ENCODE data around the gene FNDC10. TPM values are rescaled to one million over a fixed set of nuclear protein-coding genes. Genes with fewer than 3 reads are reported as not detected.

Gene FNDC10
- total RNA-seq, 8 experiments from 2014 or later: 4.6 to 10.3 (median 6.9) TPM

DNA sequence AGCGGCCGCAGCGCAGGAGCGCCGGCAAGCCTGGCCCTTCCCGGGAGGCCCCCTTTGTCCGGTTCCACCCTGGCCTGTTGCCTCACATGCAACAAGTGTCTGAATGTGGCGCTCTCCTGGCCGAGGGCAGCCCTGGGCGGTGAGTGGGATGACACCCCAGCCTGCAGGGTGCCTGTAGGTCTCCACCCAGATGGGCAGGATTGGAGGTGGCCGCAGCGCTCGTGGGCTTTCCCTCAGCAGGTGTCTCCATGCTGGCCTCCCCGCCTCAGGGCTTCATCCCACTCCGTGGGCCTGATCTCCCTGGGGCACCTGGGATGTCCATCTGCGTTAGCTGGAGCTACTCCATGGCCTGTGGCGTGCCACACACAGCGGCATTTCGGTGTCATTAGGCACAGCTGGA is 16.9 kb upstream of the FNDC10 start:
- in situ Hi-C loops (cut with MboI; ENCODE audit: low pct_unique_long_range_greater_than_20kb in 2 of 9, low sequenced_read_pairs in 9 of 9, unreplicated experiment in 9 of 9): no loop called here

DNA sequence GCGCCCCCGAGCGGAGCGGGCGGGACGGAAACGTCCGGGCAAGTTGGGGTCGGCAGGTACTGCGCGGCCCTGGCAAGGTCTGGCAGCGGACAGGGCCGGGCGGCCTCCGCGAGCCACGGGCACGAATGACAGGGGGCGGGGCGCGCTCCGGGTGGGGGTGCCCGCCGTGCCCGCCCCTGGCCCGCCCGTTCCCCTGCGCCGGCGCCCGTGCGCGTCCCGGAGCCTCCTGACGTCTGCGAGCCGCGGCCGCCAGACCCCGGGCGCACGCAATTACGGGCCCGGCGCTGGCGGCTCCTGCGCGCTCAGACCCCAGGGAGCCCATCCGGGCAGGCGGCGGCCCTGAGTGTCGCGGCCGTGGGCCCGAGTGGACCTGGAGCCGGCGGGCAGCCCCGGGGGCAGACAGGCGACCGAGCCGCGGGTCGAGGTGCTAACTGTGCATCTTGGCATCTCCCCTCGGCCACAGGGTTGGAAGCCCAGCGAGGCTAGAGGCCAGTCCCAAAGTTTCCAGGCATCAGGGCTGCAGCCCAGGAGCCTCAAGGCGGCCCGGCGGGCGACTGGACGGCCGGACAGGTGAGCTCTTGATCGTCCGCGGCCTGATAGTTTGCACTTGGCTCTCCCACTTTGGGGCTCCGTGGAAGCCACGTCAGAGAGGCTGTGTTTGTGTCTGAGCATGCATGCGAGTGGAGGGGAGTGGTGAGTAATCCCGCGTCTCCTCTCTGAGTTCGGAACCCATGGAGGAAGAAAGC is 16.3 kb upstream of the FNDC10 start:
- peaks cover 15 to 16% of the 10 kb centered on the region in 2 donors for H3K4me1 ChIP-seq (replicated peaks in 1 of 2)
- ATAC-seq (replicated peaks in 6 of 8): peak; percentile 18 to 48 (median 26)
- peak overlapping the region; percentile 87 to 99 (median 96) for H3K4me3 ChIP-seq
- peak overlapping the region; percentile 100 for H3K27ac ChIP-seq
- WGBS, 10 experiments: 4 to 30% (median 20%) methylated on average over 2 to 19 of the region's 80 CpGs; no CpG with 5 or more reads in 4 of the 10 experiments
- in situ Hi-C loops (cut with MboI; ENCODE audit: low pct_unique_long_range_greater_than_20kb in 2 of 9, low sequenced_read_pairs in 9 of 9, unreplicated experiment in 9 of 9): no loop called here

More for the DNA sequence above, 16.9 kb upstream of the FNDC10 start:
- ATAC-seq (replicated peaks in 6 of 8): no peak
- H3K4me1 ChIP-seq (replicated peaks in 1 of 2): peaks cover 15 to 16% of the 10 kb centered on the region in 2 donors
- WGBS, 10 experiments: 60 to 100% (median 74%) methylated on average over 1 to 11 of the region's 19 CpGs; no CpG with 5 or more reads in 4 of the 10 experiments
- H3K27ac ChIP-seq: no peak overlapping the region
- peak overlapping the region; percentile 87 to 99 (median 96) for H3K4me3 ChIP-seq

DNA sequence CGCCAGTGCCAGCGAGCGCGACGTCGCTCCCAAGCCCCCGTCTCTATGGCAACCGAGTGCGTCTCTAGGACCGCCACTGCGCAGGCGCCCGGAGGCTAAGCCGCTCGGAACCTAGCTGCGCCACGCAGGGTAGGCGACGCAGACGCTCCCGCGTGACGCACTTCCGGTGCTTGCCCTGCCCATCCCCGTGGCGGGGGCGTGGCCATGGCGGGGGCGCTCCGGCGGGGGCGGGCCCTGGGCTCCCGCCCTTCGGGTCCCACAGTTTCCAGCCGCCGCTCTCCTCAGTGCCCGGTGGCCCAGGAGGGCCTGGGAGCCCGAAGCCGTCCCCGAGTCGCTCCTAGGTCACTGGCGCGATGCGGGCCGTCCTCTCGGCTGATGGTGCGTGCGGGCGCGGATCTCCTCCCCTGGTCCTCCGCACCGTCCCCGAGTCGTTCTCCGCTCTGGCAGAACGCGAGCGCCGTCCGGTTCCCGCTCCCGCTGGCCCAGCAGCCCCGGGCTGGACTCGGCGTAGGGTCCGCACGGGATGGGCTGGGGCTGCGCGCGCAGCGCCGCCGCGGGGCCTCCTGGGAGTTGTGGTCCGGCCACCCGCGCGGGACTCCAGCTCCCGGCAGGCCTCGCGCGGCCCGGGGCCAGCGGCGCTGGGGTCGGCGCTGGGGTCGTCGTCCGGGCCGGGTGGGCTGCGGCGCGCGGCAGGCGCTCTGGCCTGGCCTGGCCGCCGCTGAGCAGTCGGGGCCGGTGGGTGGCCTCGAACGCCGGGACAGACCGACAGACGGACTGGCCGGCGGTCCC is 15.5 kb upstream of the FNDC10 start, which contains the start of gene MIB2:
TSS of gene MIB2 (plus strand) at position 245 of the 789 bp plus-strand sequence. CDS start 7,953 bp downstream, outside the sequence.
- Histone ChIP-seq H3K4me3 (peak within 1 kb of the TSS; percentile 87 to 99 (median 96)), H3K27ac (peak within 1 kb of the TSS; percentile 100), H3K4me1 (replicated peaks in 1 of 2) (peaks cover 15 to 16% of the 10 kb centered on the region in 2 donors)
- WGBS, 10 experiments: 0% methylated on average over 50 of the region's 107 CpGs; no CpG with 5 or more reads in 9 of the 10 experiments
- in situ Hi-C loops (cut with MboI; ENCODE audit: low pct_unique_long_range_greater_than_20kb in 2 of 9, low sequenced_read_pairs in 9 of 9, unreplicated experiment in 9 of 9): no loop called here
- ATAC-seq (replicated peaks in 6 of 8): peak; percentile 73 to 90 (median 84)

DNA sequence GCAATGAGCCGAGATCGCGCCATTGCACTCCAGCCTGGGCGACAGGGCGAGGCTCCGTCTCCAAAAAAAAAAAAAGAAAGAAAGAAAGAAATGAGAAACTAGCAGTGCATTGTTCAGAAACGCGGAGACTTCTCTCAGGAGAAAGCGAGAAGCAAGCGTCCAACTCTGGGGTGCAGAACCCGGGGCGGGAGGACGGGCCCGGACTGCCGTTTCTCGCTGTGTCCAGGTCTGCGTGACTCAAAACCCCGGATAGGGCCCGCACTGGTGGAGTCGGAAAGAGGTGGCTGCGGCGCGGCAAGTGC is 15.0 kb upstream of the FNDC10 start:
- peak overlapping the region; percentile 87 to 99 (median 96) for H3K4me3 ChIP-seq
- WGBS, 10 experiments: 0 to 1% (median 0%) methylated on average over 1 to 17 of the region's 23 CpGs; no CpG with 5 or more reads in 4 of the 10 experiments

DNA sequence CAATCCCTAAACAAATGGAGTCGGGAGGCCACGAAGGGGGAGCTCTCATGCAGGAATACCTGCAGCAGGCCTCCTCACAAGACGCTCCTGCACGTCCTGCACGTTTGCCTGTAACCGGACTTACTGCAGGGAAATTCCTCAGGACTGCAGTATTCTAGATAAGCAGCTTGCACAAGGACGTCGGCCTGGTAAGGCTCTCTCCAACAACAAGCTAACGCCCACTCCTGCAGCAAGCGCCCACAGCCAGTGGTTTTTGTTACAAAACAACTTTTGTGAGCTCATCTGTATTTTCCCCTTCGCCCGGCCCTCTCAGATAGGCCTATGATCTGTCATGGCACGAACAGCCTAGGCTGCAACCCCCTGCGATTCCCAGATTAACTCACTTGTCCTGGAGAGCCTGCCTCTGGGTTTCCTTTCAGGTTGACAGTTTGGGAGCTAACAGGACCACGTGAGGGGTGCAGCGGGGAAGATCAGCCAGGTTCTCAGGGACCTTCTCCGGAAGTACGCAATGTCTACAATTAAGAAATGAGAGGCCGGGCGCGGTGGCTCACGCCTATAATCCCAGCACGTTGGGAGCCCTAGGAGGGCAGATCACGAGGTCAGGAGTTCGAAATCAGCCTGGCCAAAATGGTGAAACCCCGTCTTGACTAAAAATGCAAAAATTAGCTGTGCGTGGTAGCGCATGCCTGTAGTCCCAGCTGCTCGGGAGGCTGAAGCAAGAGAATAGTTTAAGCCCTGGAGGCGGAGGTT is 14.4 kb upstream of the FNDC10 start:
- H3K4me3 ChIP-seq: peak overlapping the region; percentile 87 to 99 (median 96)
- H3K27ac ChIP-seq: peak overlapping the region; percentile 38 to 100
- in situ Hi-C loops (cut with MboI; ENCODE audit: low pct_unique_long_range_greater_than_20kb in 2 of 9, low sequenced_read_pairs in 9 of 9, unreplicated experiment in 9 of 9): no loop called here
- H3K4me1 ChIP-seq (replicated peaks in 1 of 2): peaks cover 15 to 16% of the 10 kb centered on the region in 2 donors
- peak in 4 of 8 experiments; percentile 0 to 10 (median 4) for ATAC-seq (replicated peaks in 6 of 8)
- WGBS, 10 experiments: 6 to 37% (median 14%) methylated on average over 2 to 26 of the region's 30 CpGs; no CpG with 5 or more reads in 2 of the 10 experiments

More for the DNA sequence above, 15.0 kb upstream of the FNDC10 start:
- in situ Hi-C loops (cut with MboI; ENCODE audit: low pct_unique_long_range_greater_than_20kb in 2 of 9, low sequenced_read_pairs in 9 of 9, unreplicated experiment in 9 of 9): no loop called here
- peak in 1 of 8 experiments; percentile 0 for ATAC-seq (replicated peaks in 6 of 8)
- Histone ChIP-seq H3K4me1 (replicated peaks in 1 of 2) (peaks cover 15 to 16% of the 10 kb centered on the region in 2 donors), H3K27ac (peak overlapping the region; percentile 38 to 100)

DNA sequence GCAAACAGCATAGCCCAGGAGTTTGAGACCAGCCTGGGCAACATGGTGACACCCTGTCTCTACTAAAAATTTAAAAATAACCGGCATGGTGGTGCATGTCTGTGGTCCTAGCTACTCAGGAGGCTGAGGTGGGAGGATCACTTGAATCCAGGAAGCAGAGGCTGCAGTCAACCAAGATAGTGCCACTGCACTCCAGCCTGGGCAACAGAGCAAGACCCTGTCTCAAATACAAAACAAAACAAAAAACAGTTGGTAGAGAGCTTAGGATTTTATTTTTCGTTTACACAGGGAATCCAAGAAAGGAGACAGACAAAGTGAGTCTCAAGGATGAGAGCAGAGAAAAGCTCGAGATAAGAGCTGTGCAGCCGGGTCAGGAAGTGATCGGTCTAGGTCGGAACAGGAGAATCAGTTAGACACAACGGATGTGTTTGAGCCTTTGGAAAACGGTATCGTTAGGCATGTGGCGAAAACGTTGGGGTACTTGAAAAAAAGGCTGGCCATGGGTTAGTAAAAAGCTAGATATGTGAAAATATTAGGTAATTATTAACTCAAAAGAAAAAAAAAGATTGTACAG is 13.7 kb upstream of the FNDC10 start:
- H3K4me1 ChIP-seq (replicated peaks in 1 of 2): peaks cover 15 to 16% of the 10 kb centered on the region in 2 donors
- in situ Hi-C loops (cut with MboI; ENCODE audit: low pct_unique_long_range_greater_than_20kb in 2 of 9, low sequenced_read_pairs in 9 of 9, unreplicated experiment in 9 of 9): no loop called here
- H3K27ac ChIP-seq: no peak overlapping the region
- H3K4me3 ChIP-seq: peak overlapping the region; percentile 87 to 99 (median 96)
- WGBS, 10 experiments: 68 to 81% (median 74%) methylated on average over 5 to 11 of the region's 11 CpGs
- no peak for ATAC-seq (replicated peaks in 6 of 8)

DNA sequence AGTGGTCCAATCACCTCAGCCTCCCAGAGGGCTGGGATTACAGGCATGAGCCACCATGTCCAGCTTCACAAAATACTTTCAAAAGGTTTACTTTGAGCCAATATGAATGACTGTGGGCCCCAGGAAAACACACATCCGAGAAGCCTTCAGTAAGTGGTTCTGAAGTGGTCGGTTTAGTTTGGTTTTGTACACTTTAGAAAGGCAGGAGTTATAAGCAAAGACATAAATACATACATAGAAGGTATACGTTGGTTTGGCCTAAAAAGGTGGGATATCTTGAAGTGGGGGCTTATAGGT is 12.1 kb upstream of the FNDC10 start:
- Histone ChIP-seq H3K4me3 (no peak overlapping the region), H3K27ac (no peak overlapping the region), H3K4me1 (replicated peaks in 1 of 2) (peaks cover 14% of the 10 kb centered on the region in 2 donors)
- ATAC-seq (replicated peaks in 6 of 8): no peak
- WGBS, 10 experiments: 40 to 100% (median 82%) methylated on average over 1 to 3 of the region's 3 CpGs; no CpG with 5 or more reads in 2 of the 10 experiments
- in situ Hi-C loops (cut with MboI; ENCODE audit: low pct_unique_long_range_greater_than_20kb in 2 of 9, low sequenced_read_pairs in 9 of 9, unreplicated experiment in 9 of 9): no loop called here

DNA sequence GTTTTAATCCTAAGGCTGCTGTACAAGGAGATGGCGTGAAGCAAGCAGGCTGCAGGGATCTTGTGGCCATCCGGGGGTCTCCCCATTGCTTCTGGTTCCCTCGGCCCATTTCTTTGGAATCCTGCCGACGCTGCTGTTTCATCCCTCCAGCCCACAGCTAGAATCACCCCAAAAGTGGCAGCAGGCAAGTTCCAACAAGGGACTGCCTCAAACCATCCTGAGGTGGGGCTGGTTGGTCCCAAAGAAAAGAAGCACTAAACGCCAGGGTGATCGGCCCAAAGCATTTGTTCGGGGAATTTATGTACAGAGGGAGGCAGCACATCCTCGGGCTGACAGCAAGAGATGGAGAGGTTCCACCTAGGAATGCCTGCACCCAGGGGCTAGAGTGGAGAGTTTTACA is 10.9 kb upstream of the FNDC10 start:
- no peak for ATAC-seq (replicated peaks in 6 of 8)
- 19 to 82% (median 65%) methylated on average over 2 to 7 of the region's 9 CpGs; no CpG with 5 or more reads in 3 of the 10 experiments for WGBS, 10 experiments
- in situ Hi-C loops (cut with MboI; ENCODE audit: low pct_unique_long_range_greater_than_20kb in 2 of 9, low sequenced_read_pairs in 9 of 9, unreplicated experiment in 9 of 9): no loop called here
- Histone ChIP-seq H3K27ac (no peak overlapping the region), H3K4me1 (replicated peaks in 1 of 2) (peaks cover 7 to 9% of the 10 kb centered on the region in 2 donors), H3K4me3 (no peak overlapping the region)

DNA sequence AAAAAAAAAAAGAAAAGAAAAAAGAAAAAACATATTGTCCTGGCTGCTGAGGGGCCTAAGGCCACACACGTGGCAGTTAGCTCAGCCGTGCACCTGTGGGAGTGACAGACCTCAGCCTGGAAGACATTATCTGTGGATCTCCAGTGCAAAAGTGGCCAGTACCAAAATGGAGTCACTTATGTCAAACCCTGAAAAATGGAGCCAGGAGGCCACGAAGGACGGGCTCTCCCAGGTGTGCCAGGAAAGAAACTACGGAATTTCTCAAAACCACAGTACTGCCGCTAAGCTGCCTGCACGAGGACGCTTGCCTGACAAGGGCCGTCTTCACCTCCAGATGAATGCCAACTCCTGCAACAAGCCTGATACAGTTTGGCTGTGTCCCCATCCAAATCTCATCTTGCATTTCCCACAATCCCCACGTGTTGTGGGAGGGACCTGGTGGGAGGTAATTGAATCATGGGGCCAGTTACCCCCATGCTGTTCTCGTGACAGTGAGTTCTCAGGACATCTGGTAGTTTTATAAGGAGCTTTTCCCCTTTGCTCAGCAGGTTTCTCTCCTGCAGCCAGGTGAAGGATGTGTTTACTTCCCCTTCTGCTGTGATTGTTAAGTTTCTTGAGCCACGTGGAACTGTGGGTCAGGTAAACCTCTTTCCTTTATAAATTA is 10.0 kb upstream of the FNDC10 start:
- 0 to 100% (median 47%) methylated on average over 1 to 11 of the region's 12 CpGs; no CpG with 5 or more reads in 1 of the 10 experiments for WGBS, 10 experiments
- ATAC-seq (replicated peaks in 6 of 8): no peak
- Histone ChIP-seq H3K27ac (no peak overlapping the region), H3K4me3 (no peak overlapping the region), H3K4me1 (replicated peaks in 1 of 2) (peaks cover 7 to 9% of the 10 kb centered on the region in 2 donors)
- in situ Hi-C loops (cut with MboI; ENCODE audit: low pct_unique_long_range_greater_than_20kb in 2 of 9, low sequenced_read_pairs in 9 of 9, unreplicated experiment in 9 of 9): loop anchor here in 1 of 9 experiments (10.0 kb wide), 1 partner anchor 65 kb away; the partner anchor contains the start of gene TMEM240

DNA sequence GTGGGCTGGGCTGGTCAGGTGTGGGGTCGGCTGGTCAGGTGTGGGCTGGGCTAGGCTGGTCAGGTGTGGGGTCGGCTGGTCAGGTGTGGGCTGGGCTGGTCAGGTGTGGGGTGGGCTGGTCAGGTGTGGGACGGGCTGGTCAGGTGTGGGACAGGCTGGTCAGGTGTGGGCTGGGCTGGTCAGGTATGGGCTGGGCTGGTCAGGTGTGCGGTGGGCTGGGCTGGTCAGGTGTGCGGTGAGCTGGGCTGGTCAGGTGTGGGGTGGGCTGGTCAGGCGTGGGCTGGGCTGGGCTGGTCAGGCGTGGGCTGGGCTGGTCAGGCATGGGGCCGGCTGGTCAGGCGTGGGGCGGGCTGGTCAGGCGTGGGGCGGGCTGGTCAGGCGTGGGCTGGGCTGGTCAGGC is 6.3 kb upstream of the FNDC10 start:
- no peaks in the 10 kb centered on the region for H3K4me1 ChIP-seq (replicated peaks in 1 of 2)
- no CpG with 5 or more reads among the region's 13 CpGs for WGBS, 10 experiments
- no peak overlapping the region for H3K27ac ChIP-seq
- ATAC-seq (replicated peaks in 6 of 8): no peak
- in situ Hi-C loops (cut with MboI; ENCODE audit: low pct_unique_long_range_greater_than_20kb in 2 of 9, low sequenced_read_pairs in 9 of 9, unreplicated experiment in 9 of 9): loop anchor here in 1 of 9 experiments (10.0 kb wide), 1 partner anchor 61 kb away; the partner anchor contains the start of gene TMEM240
- no peak overlapping the region for H3K4me3 ChIP-seq

DNA sequence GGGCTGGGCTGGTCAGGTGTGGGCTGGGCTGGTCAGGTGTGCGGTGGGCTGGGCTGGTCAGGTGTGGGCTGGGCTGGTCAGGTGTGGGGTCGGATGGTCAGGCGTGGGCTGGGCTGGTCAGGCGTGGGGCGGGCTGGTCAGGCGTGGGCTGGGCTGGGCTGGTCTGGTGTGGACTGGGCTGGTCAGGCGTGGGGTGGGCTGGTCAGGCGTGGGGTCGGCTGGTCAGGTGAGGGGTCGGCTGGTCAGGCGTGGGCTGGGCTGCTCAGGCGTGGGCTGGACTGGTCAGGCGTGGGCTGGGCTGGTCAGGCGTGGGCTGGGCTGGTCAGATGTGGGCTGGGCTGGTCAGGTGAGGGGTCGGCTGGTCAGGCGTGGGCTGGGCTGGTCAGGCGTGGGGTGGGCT is 5.8 kb upstream of the FNDC10 start:
- WGBS, 10 experiments: no CpG with 5 or more reads among the region's 17 CpGs
- Histone ChIP-seq H3K27ac (no peak overlapping the region), H3K4me3 (no peak overlapping the region), H3K4me1 (replicated peaks in 1 of 2) (peaks cover 3% of the 10 kb centered on the region in 2 donors)
- no peak for ATAC-seq (replicated peaks in 6 of 8)
- in situ Hi-C loops (cut with MboI; ENCODE audit: low pct_unique_long_range_greater_than_20kb in 2 of 9, low sequenced_read_pairs in 9 of 9, unreplicated experiment in 9 of 9): loop anchor here in 1 of 9 experiments (10.0 kb wide), 1 partner anchor 61 kb away; the partner anchor contains the start of gene TMEM240

Data from motor neuron (in vitro differentiated cells).